ENCODE measurements around the gene SLC25A48.
"Not testable (repeated sequence)": the region's sequence is repeated elsewhere in the genome, so short reads cannot be mapped to it uniquely, and the experiment has no call there.

DNA sequence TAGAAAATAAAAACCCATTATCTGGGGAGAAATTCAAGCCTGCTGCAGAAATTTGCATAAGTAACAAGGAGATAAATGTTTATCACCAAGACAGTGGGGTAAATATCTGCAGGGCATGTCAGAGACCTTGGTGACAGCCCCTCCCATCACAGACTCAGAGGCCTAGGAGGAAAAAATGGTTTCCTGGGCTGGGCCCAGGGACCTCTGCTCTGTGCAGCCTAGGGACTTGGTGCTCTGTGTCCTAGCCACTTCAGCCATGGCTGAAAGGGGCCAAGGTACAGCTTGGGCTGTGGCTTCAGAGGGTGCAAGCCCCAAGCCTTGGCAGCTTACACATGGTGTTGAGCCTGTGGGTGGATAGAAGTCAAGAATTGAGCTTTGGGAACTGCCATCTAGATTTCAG lies 3.9 kb downstream of the SLC25A48 start:
- not testable (repeated sequence) for TF ChIP-seq CTCF (conservative IDR thresholded peaks at IDR 0.05); EZH2 (IDR thresholded peaks at IDR 0.05; ENCODE audit: low read depth)
